Muscle of leg (tissue), 11 donors: Measurements from ENCODE around the gene MAS1. TPM values are rescaled to one million over a fixed set of nuclear protein-coding genes. Genes with fewer than 3 reads are reported as not detected.
A peak's percentile ranks its signal among the peaks of the same experiment; 100 is the strongest.

Experiments used
- DNase-seq: peaks from one replicate; pipeline ENCODE4 v3.0.0; 2013
- H3K27ac ChIP-seq: one replicate; pipeline ENCODE4 v1.5.1; 2013; ENCODE audit warnings: mild to moderate bottlenecking, low read length, control low read depth
- H3K27me3 ChIP-seq: one replicate; pipeline ENCODE4 v1.6.1; 2013; ENCODE audit warnings: low read length; ENCODE audit not compliant: control insufficient read depth, insufficient read depth
- H3K36me3 ChIP-seq: one replicate; pipeline ENCODE4 v1.6.1; 2013; ENCODE audit warnings: low read length; ENCODE audit not compliant: control insufficient read depth, insufficient read depth
- H3K4me1 ChIP-seq: one replicate; pipeline ENCODE4 v1.6.1; 2013; ENCODE audit warnings: low read length; ENCODE audit not compliant: control insufficient read depth, insufficient read depth
- H3K4me3 ChIP-seq: one replicate; pipeline ENCODE4 v1.5.1; 2013; ENCODE audit warnings: low read length, control low read depth
- H3K9me3 ChIP-seq: replicated peaks from 2 replicates; pipeline ENCODE4 v1.6.1; 2013; ENCODE audit warnings: low read depth, low read length; ENCODE audit not compliant: control insufficient read depth
- WGBS: methylation state at CpG from one replicate; pipeline ENCODE4 v1.1.5; 2013; ENCODE audit warnings: missing lambda C conversion rate; ENCODE audit not compliant: insufficient coverage; 5-methylcytosine and 5-hydroxymethylcytosine counted together
- polyA plus RNA-seq, 8 donors: library from polyadenylated mRNA; unstranded; fragments of 120-200 nt; gene quantifications; one replicate each; pipeline versions ENCODE4 v1.2.1 to v1.2.3, GENCODE V29; 2013; ENCODE audit warnings: inconsistent platforms in 1 of 8, low replicate concordance in 1 of 8; ENCODE audit not compliant: insufficient read length in 8 of 8, insufficient read depth in 1 of 8
- total RNA-seq: library from RNA; stranded (reverse); fragments of 120-200 nt; gene quantifications from one replicate; pipeline ENCODE4 v1.2.4, GENCODE V29; 2013

Gene MAS1
- total and polyA plus RNA-seq, 9 donors: 0.09 to 0.87 (median 0.43) TPM

DNA sequence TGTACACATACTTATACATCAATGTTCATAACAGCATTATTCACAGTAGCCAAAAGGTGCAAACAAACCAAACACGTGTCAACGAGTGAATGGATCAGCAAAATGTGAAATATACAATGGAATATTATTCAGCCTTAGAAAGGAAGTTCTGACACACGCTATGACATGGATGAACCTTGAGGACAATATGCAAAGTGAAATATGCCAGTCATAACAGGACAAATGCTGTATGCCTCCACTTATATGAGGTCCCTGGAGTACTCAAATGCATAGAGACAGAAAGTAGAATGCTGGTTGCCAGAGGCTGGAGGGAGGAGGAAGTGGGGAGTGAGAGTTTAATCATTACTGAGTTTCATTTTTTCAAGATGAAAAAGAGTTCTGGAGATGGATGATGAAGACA is 40.3 kb downstream of the MAS1 start:
- H3K36me3 ChIP-seq: no peaks in the 10 kb centered on the region
- WGBS: 100% methylated on average over 1 of the region's 3 CpGs
- no peaks in the 10 kb centered on the region for H3K27me3 ChIP-seq
- peaks cover 22% of the 10 kb centered on the region for H3K4me1 ChIP-seq
- peak overlapping the region; percentile 31 for H3K27ac ChIP-seq
- H3K4me3 ChIP-seq: no peak overlapping the region
- DNase-seq: no peak
- peaks cover 2% of the 10 kb centered on the region for H3K9me3 ChIP-seq

DNA sequence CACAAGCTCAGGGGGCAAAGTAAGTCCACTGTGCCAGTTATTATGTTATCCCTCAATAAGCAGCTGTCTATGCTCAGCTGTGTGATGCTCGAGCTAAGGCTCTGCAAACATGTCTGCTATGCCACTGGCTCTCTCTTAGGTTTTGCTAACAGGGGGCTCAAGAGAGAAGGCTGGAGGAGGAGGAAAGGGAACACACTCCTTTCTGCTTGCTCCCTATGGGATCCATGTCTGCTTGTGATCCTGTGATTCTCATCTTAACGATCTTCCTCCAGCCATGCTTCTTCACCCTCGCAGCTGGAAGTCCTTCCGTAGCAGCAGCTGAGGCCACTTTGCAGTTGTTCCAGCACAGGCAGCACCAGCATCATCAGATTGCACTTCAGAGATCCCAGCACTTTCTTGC is 41.1 kb downstream of the MAS1 start:
- H3K9me3 ChIP-seq: peaks cover 2% of the 10 kb centered on the region
- WGBS: 9% methylated on average over 3 of the region's 4 CpGs
- peak; percentile 46 for DNase-seq

DNA sequence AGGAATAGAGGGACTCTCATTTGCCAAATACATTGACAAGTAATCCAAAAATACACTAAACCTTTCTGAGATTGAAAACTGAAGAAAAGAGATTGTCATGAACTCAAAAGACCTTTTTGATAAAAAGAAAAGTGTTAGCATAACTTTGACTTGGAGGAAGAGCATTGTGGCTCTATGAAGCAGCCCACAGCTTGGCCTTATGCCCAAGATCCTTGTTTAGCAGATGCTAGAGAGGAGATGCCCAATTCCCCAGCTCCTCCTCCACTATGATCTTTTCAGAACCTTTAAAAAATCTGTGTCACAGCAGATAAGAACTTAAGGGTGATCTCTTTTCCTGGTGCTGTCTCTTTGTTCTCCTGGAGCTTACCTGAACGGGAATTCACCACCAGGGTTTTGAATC is 42.3 kb downstream of the MAS1 start:
- H3K27ac ChIP-seq: no peak overlapping the region
- no peaks in the 10 kb centered on the region for H3K27me3 ChIP-seq
- peaks cover 2% of the 10 kb centered on the region for H3K9me3 ChIP-seq
- 100% methylated on average over 1 of the region's 1 CpG for WGBS
- H3K4me3 ChIP-seq: no peak overlapping the region
- H3K4me1 ChIP-seq: peaks cover 22% of the 10 kb centered on the region
- peak; percentile 23 for DNase-seq
- H3K36me3 ChIP-seq: no peaks in the 10 kb centered on the region

More for the DNA sequence above, 41.1 kb downstream of the MAS1 start:
- Histone ChIP-seq H3K27me3 (no peaks in the 10 kb centered on the region), H3K4me3 (no peak overlapping the region), H3K36me3 (no peaks in the 10 kb centered on the region), H3K4me1 (peaks cover 22% of the 10 kb centered on the region), H3K27ac (peak overlapping the region; percentile 31)

DNA sequence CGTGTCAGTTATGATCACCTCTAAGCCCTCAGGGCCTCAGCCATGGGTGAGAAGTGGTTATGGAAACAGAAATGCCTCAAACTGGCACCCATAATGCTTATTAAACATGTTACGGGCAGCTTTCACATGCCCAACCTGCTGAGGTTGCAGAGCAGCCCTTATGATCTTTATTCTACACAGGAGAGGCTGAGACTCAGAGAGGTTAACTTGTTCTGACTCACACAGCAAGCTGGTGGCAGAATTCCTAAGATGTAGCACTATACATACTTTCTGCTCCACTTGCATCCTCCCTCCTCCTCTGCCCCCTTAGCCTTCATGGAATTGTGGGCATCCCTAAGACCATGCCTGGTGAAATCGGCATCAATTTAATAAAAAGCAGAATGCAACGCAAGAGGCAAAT is 43.4 kb downstream of the MAS1 start:
- H3K27me3 ChIP-seq: no peaks in the 10 kb centered on the region
- no peak overlapping the region for H3K27ac ChIP-seq
- H3K9me3 ChIP-seq: peaks cover 2% of the 10 kb centered on the region
- no peak for DNase-seq
- WGBS: 89% methylated on average over 4 of the region's 4 CpGs
- no peaks in the 10 kb centered on the region for H3K36me3 ChIP-seq
- peaks cover 22% of the 10 kb centered on the region for H3K4me1 ChIP-seq
- H3K4me3 ChIP-seq: no peak overlapping the region

DNA sequence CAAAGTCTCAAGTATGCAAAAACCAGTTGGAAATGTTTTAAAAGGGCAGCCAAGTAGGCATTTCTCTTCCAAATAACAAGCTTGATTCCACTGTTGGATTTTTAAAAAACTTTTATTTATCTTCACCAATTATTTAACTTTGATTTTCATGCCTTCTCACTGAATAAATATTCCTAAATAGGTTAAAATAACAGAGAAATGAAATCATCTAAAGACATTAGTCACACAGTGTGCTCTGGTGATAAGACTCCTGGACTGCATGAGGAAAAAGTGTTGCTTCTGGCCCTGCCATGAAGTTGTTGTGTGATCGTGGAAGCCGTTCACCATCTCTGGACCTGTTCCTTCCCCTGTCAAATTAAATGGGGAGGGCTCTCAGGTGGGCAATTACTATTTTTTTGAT is 44.3 kb downstream of the MAS1 start:
- no peaks in the 10 kb centered on the region for H3K36me3 ChIP-seq
- no CpG with 5 or more reads among the region's 2 CpGs for WGBS

DNA sequence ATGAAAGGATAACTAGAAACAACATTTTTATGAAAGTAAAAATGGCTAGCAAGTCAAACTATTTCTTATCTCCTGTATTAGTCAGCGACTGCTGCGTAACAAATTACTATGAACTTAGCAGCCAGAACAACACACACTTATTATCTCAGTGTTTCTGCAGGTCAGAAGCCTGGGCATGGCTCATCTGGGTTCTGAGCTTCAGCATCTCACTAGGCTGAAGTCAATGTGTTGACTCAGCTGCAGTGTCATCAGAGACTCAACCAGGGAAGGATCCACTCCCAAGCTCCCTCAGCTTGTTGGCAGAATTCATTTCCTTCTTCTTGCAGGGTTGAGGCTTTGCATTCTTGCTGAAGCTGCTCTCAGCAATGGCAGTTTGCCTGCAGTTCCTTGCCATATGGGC is 44.8 kb downstream of the MAS1 start:
- Histone ChIP-seq H3K27me3 (no peaks in the 10 kb centered on the region), H3K4me1 (peaks cover 13% of the 10 kb centered on the region), H3K36me3 (no peaks in the 10 kb centered on the region), H3K9me3 (peaks cover 2% of the 10 kb centered on the region), H3K27ac (no peak overlapping the region), H3K4me3 (no peak overlapping the region)
- DNase-seq: no peak
- WGBS: 86% methylated on average over 2 of the region's 2 CpGs

More for the DNA sequence above, 44.3 kb downstream of the MAS1 start:
- Histone ChIP-seq H3K4me1 (peaks cover 16% of the 10 kb centered on the region), H3K27ac (no peak overlapping the region), H3K27me3 (no peaks in the 10 kb centered on the region), H3K9me3 (peaks cover 2% of the 10 kb centered on the region), H3K4me3 (no peak overlapping the region)
- DNase-seq: no peak

DNA sequence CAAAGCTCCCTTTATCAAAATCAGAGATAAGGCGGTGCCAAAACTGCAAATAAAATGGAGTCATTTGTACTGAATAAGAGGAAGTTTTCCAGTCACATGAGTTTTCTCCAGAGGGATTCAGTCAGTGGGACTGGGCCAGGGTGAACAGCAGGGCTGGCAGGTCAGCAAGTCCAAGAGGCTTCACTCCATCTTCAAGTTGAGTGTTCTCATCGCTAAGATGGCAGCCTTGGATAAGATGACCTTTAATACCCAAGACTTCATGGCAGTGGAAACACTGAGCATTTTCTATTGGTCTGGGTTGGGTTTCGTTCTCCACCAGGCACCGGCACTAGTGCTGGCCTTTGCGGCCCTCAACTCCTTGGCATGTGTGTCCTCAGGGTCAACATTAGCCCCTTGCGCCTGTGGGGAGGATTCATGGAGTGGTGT is 48.8 kb downstream of the MAS1 start:
- 100% methylated on average over 3 of the region's 6 CpGs for WGBS
- H3K9me3 ChIP-seq: peaks cover 10% of the 10 kb centered on the region
- H3K27me3 ChIP-seq: no peaks in the 10 kb centered on the region
- H3K36me3 ChIP-seq: no peaks in the 10 kb centered on the region
- DNase-seq: no peak
- H3K27ac ChIP-seq: no peak overlapping the region
- H3K4me1 ChIP-seq: peaks cover 5% of the 10 kb centered on the region
- no peak overlapping the region for H3K4me3 ChIP-seq

Other genes with a start within 250 kb of the MAS1 start
- 113 TPM for gene SOD2, start 197.7 kb upstream of the MAS1 start, total RNA-seq
- 100 to 1,000 TPM in 1 of 8 donors, 10 to 100 TPM in 7; 69.9 to 103 (median 87.2) TPM for gene SOD2, start 197.7 kb upstream of the MAS1 start, polyA plus RNA-seq
- 66.0 TPM for gene WTAP, start 163.5 kb upstream of the MAS1 start, total RNA-seq
- gene WTAP, start 163.5 kb upstream of the MAS1 start, polyA plus RNA-seq: 10 to 100 TPM; 61.4 to 80.3 (median 72.9) TPM
- gene ACAT2, start 128.9 kb upstream of the MAS1 start, total RNA-seq: 14.4 TPM
- gene ACAT2, start 128.9 kb upstream of the MAS1 start, polyA plus RNA-seq: 10 to 100 TPM; 16.1 to 26.5 (median 20.2) TPM
- gene TCP1, start 101.4 kb upstream of the MAS1 start, total RNA-seq: 176 TPM
- gene TCP1, start 101.4 kb upstream of the MAS1 start, polyA plus RNA-seq: 100 to 1,000 TPM; 196 to 229 (median 213) TPM
- 76.2 TPM for gene MRPL18, start 100.5 kb upstream of the MAS1 start, total RNA-seq
- 10 to 100 TPM; 66.7 to 80.2 (median 74.5) TPM for gene MRPL18, start 100.5 kb upstream of the MAS1 start, polyA plus RNA-seq
- 0.22 TPM for gene PNLDC1, start 90.7 kb upstream of the MAS1 start, total RNA-seq
- under 1 TPM; 0.19 to 0.49 (median 0.27) TPM for gene PNLDC1, start 90.7 kb upstream of the MAS1 start, polyA plus RNA-seq
- gene IGF2R, start 78.1 kb downstream of the MAS1 start, total RNA-seq: 66.6 TPM
- 100 to 1,000 TPM in 7 of 8 donors, 10 to 100 TPM in 1; 94.1 to 133 (median 125) TPM for gene IGF2R, start 78.1 kb downstream of the MAS1 start, polyA plus RNA-seq
- gene SLC22A1, start 230.8 kb downstream of the MAS1 start, total RNA-seq: 1.2 TPM
- 1 to 10 TPM in 1 of 8 donors, under 1 TPM in 7; 0.13 to 1.2 (median 0.50) TPM for gene SLC22A1, start 230.8 kb downstream of the MAS1 start, polyA plus RNA-seq